OCI-LY3 (cell line): ENCODE data around the gene LRBA.

ENCODE experiments used
- CTCF ChIP-seq: fragments of 200-600, 300-600 bp; sonication (generic); IDR thresholded peaks from 2 replicates; pipeline ENCODE4 v1.5.1; 2014; ENCODE audit warnings: antibody characterized with exemption, low read length, low read depth
- EZH2phosphoT487 ChIP-seq: fragments of 200-600 bp; shearing (Covaris generic); IDR thresholded peaks from 2 replicates; pipeline ENCODE4 v1.6.1; 2018; ENCODE audit warnings: antibody characterized with exemption, mixed run types, low read depth

- TF ChIP-seq CTCF (no peak), EZH2phosphoT487 (no peak)
Measured at GRCh38 chr4:151048913-151049312, 33.8 kb upstream of the LRBA start.
